Measurements from ENCODE around the gene ABCC4. TPM values are rescaled to one million over a fixed set of nuclear protein-coding genes. Genes with fewer than 3 reads are reported as not detected.
A peak's percentile ranks its signal among the peaks of the same experiment; 100 is the strongest.

ABCC4 gene
- total and polyA plus RNA-seq, 2 of the 13 experiments (the other 11 are each of a cell fraction or from before 2014, with no cell fraction given): 4.2 to 11.3 TPM

GRCh38 chr13:94988654-94989053 lies 312.6 kb downstream of the ABCC4 start:
- CTCF ChIA-PET (ENCODE audit: low intra/inter-chr PET ratio, low total read pairs): no interaction called here
- H3K9ac ChIP-seq (ENCODE audit: insufficient read depth, low read depth, low read length): no peak overlapping the region
- peaks cover 0 to 5% of the 10 kb centered on the region in 2 experiments; a peak in 1 of 5 replicates for H3K27me3 ChIP-seq (ENCODE audit: control insufficient read depth in 1 of 2, insufficient read depth in 2 of 2, low read length in 2 of 2)
- 0% methylated on average over 3 of the region's 3 CpGs for WGBS (ENCODE audit: low lambda C conversion rate)
- H3K9me3 ChIP-seq (ENCODE audit: low read length): no peaks in the 10 kb centered on the region
- peaks cover 9% of the 10 kb centered on the region for H3K4me1 ChIP-seq (ENCODE audit: insufficient read depth, low read length)
- ATAC-seq (peak; percentile 83), DNase-seq (ENCODE audit: low spot score) (peak; percentile 7), FAIRE-seq (no peak)
- intact Hi-C loops (cut with micrococcal nuclease; ENCODE audit: unreplicated experiment) (no loop called here), in situ Hi-C loops (cut with HindIII; ENCODE audit: extremely low pct_ligation_motif_present, low pct_unique_long_range_greater_than_20kb) (no loop called here)
- no peak overlapping the region for H3K4me3 ChIP-seq (replicated peaks in 1 of 3; ENCODE audit: insufficient read depth in 1 of 3, low read depth in 2 of 3, low read length in 3 of 3)
- H3K79me2 ChIP-seq (ENCODE audit: insufficient read depth, low read length): no peaks in the 10 kb centered on the region
- no peaks in the 10 kb centered on the region for H3K36me3 ChIP-seq (replicated peaks in 1 of 2; ENCODE audit: control insufficient read depth in 1 of 2, insufficient read depth in 2 of 2, low read length in 2 of 2)
- TF ChIP-seq CTCF (CRISPR knock-in tag; IDR thresholded peaks at IDR 0.05) (peak; percentile 19; the same call in 1 of the 2 replicates), STAG1 (CRISPR knock-in tag; IDR thresholded peaks at IDR 0.05) (peak; percentile 32), ZNF362 (CRISPR knock-in tag; IDR thresholded peaks at IDR 0.05; ENCODE audit: borderline replicate concordance) (no peak)
- H3K4me2 ChIP-seq (ENCODE audit: low read depth, low read length): no peak overlapping the region
- no peak overlapping the region for H2AFZ ChIP-seq (ENCODE audit: low read length)
- H4K20me1 ChIP-seq (ENCODE audit: insufficient read depth, low read length): no peaks in the 10 kb centered on the region
- POLR2A ChIA-PET: no interaction called here
- H3K27ac ChIP-seq (ENCODE audit: extremely low read length, insufficient read depth, low read length): no peak overlapping the region
- no TSS peak for BruUV-seq (replicated peaks)

- no peak overlapping the region for H2AFZ ChIP-seq (ENCODE audit: low read length)
- DNase-seq (ENCODE audit: low spot score): no peak
- no peaks in the 10 kb centered on the region for H3K36me3 ChIP-seq (replicated peaks in 1 of 2; ENCODE audit: control insufficient read depth in 1 of 2, insufficient read depth in 2 of 2, low read length in 2 of 2)
- POLR2A ChIA-PET: no interaction called here
- 87% methylated on average over 1 of the region's 1 CpG for WGBS (ENCODE audit: low lambda C conversion rate)
- CTCF ChIA-PET (ENCODE audit: low intra/inter-chr PET ratio, low total read pairs): no interaction called here
- intact Hi-C loops (cut with micrococcal nuclease; ENCODE audit: unreplicated experiment): no loop called here
- no peaks in the 10 kb centered on the region for H4K20me1 ChIP-seq (ENCODE audit: insufficient read depth, low read length)
- H3K4me3 ChIP-seq (replicated peaks in 1 of 3; ENCODE audit: insufficient read depth in 1 of 3, low read depth in 2 of 3, low read length in 3 of 3): no peak overlapping the region
- no peak overlapping the region for H3K27ac ChIP-seq (ENCODE audit: extremely low read length, insufficient read depth, low read length)
- BruUV-seq (replicated peaks): no TSS peak
- no peaks in the 10 kb centered on the region for H3K9me3 ChIP-seq (ENCODE audit: low read length)
- no peak overlapping the region for H3K4me2 ChIP-seq (ENCODE audit: low read depth, low read length)
- no peaks in the 10 kb centered on the region for H3K79me2 ChIP-seq (ENCODE audit: insufficient read depth, low read length)
- FAIRE-seq: no peak
- no peak for ATAC-seq
- peaks cover 0 to 5% of the 10 kb centered on the region in 2 experiments; a peak in 1 of 5 replicates for H3K27me3 ChIP-seq (ENCODE audit: control insufficient read depth in 1 of 2, insufficient read depth in 2 of 2, low read length in 2 of 2)
- H3K9ac ChIP-seq (ENCODE audit: insufficient read depth, low read depth, low read length): no peak overlapping the region
- H3K4me1 ChIP-seq (ENCODE audit: insufficient read depth, low read length): peaks cover 3% of the 10 kb centered on the region
- in situ Hi-C loops (cut with HindIII; ENCODE audit: extremely low pct_ligation_motif_present, low pct_unique_long_range_greater_than_20kb): no loop called here
- TF ChIP-seq HINFP (CRISPR knock-in tag; IDR thresholded peaks at IDR 0.05; ENCODE audit: low read depth) (no peak), ZNF367 (CRISPR knock-in tag; IDR thresholded peaks at IDR 0.05; ENCODE audit: borderline replicate concordance) (no peak), ZNF260 (CRISPR knock-in tag; IDR thresholded peaks at IDR 0.05; ENCODE audit: borderline replicate concordance, low read depth) (no peak), HOMEZ (CRISPR knock-in tag; IDR thresholded peaks at IDR 0.05; ENCODE audit: low read depth) (no peak), RBM39 (IDR thresholded peaks at IDR 0.05; ENCODE audit: low read depth, low read length, poor library complexity, severe bottlenecking) (no peak), SNAI1 (CRISPR knock-in tag; IDR thresholded peaks at IDR 0.05; ENCODE audit: borderline replicate concordance) (no peak), ZFP36 (IDR thresholded peaks at IDR 0.05; ENCODE audit: borderline replicate concordance, low read depth, low read length, partially characterized antibody) (no peak), THAP7 (CRISPR knock-in tag; IDR thresholded peaks at IDR 0.05) (no peak)
Measured at GRCh38 chr13:94987869-94988268, 313.4 kb downstream of the ABCC4 start.

Data from HepG2 (cell line).